HEK293 (cell line): ENCODE data around the gene EML6.

Experiments used
- CTCF ChIA-PET: fragments of 350-600 bp; formaldehyde crosslinking; extraction: SDS; loops from one replicate; lab custom pipeline; 2021; ENCODE audit warnings: antibody characterized with exemption; lab: Yijun Ruan, JAX
- POLR2A ChIA-PET: fragments of 300-600 bp; formaldehyde crosslinking; extraction: SDS; loops from one replicate; lab custom pipeline; 2020; ENCODE audit warnings: antibody characterized with exemption, inconsistent platforms; lab: Yijun Ruan, JAX
- H3K27ac ChIP-seq: fragments of 200-500 bp; sonication (Bioruptor generic); 2 replicates; pipeline ENCODE4 v1.5.1; 2014; ENCODE audit warnings: low read depth, low read length, control low read depth, inconsistent platforms; ENCODE audit errors: extremely low read depth
- H3K36me3 ChIP-seq, 2 experiments: fragments of 200-500 bp in 1 of 2; sonication (Bioruptor generic) in 1 of 2; 1 replicate in 1 of 2; 2 replicates in 1 of 2; pipeline ENCODE4 v1.5.1; 2014 to 2017; ENCODE audit warnings: inconsistent platforms in 2 of 2, low read length in 2 of 2; ENCODE audit not compliant: control insufficient read depth in 2 of 2, insufficient read depth in 1 of 2
- H3K4me1 ChIP-seq: fragments of 200-500 bp; sonication (Bioruptor generic); 2 replicates; pipeline ENCODE4 v1.5.1; 2014; ENCODE audit warnings: mild to moderate bottlenecking, low read length, inconsistent platforms; ENCODE audit not compliant: control insufficient read depth, insufficient read depth
- H3K4me3 ChIP-seq: 2 replicates; pipeline ENCODE4 v1.5.1; 2011; ENCODE audit warnings: low read depth, mild to moderate bottlenecking, control low read depth, low read length, moderate library complexity
- H3K9me3 ChIP-seq: fragments of 200-500 bp; sonication (Bioruptor generic); 2 replicates; pipeline ENCODE4 v1.5.1; 2014; ENCODE audit warnings: low read depth, low read length, inconsistent platforms; ENCODE audit not compliant: control insufficient read depth, insufficient read depth
- HOXD13 ChIP-seq: sonication (generic); formaldehyde crosslinking; IDR thresholded peaks from 2 replicates; pipeline ENCODE4 v1.8.0; 2022; ENCODE audit warnings: missing genetic modification reagents, borderline replicate concordance
- KLF7 ChIP-seq: fragments of 450-650 bp; formaldehyde crosslinking; IDR thresholded peaks from 2 replicates; pipeline ENCODE4 v1.5.1; 2016; ENCODE audit warnings: missing biosample characterization, missing genetic modification characterization, borderline replicate concordance
- PRDM1 ChIP-seq: fragments of 450-650 bp; formaldehyde crosslinking; IDR thresholded peaks from 2 replicates; pipeline ENCODE4; 2016; ENCODE audit warnings: missing biosample characterization, missing genetic modification characterization
- RBAK ChIP-seq: fragments of 450-650 bp; formaldehyde crosslinking; IDR thresholded peaks from 2 replicates; pipeline ENCODE4 v1.5.1; 2016; ENCODE audit warnings: missing biosample characterization, missing genetic modification characterization
- SCRT1 ChIP-seq: fragments of 450-650 bp; formaldehyde crosslinking; IDR thresholded peaks from 2 replicates; pipeline ENCODE4 v1.5.1; 2016; ENCODE audit warnings: missing biosample characterization, missing genetic modification characterization, borderline replicate concordance
- ZBTB11 ChIP-seq: fragments of 450-650 bp; formaldehyde crosslinking; conservative IDR thresholded peaks from 2 replicates; pipeline ENCODE4 v1.5.1; 2016; ENCODE audit warnings: low read depth, missing biosample characterization, missing genetic modification characterization
- ZBTB26 ChIP-seq: fragments of 450-650 bp; formaldehyde crosslinking; optimal IDR thresholded peaks from 2 replicates; pipeline ENCODE3; 2016; ENCODE audit warnings: missing biosample characterization, mild to moderate bottlenecking, missing genetic modification characterization
- ZFP3 ChIP-seq: fragments of 450-650 bp; formaldehyde crosslinking; IDR thresholded peaks from 2 replicates; pipeline ENCODE4 v1.5.1; 2016; ENCODE audit warnings: low read depth, missing biosample characterization, missing genetic modification characterization
- ZNF114 ChIP-seq: fragments of 450-650 bp; formaldehyde crosslinking; IDR thresholded peaks from 2 replicates; pipeline ENCODE4 v1.5.0; 2017; ENCODE audit warnings: missing biosample characterization, missing genetic modification characterization
- ZNF16 ChIP-seq: fragments of 450-650 bp; formaldehyde crosslinking; IDR thresholded peaks from 2 replicates; pipeline ENCODE4 v1.5.1; 2016; ENCODE audit warnings: low read depth, missing biosample characterization, missing genetic modification characterization
- ZNF211 ChIP-seq: fragments of 450-650 bp; formaldehyde crosslinking; IDR thresholded peaks from 2 replicates; pipeline ENCODE4 v1.5.1; 2016; ENCODE audit warnings: low read depth, missing biosample characterization, missing genetic modification characterization
- ZNF302 ChIP-seq: fragments of 450-650 bp; formaldehyde crosslinking; IDR thresholded peaks from 2 replicates; pipeline ENCODE4 v1.5.1; 2016; ENCODE audit warnings: missing biosample characterization, missing genetic modification characterization, low read depth
- ZNF366 ChIP-seq: fragments of 450-650 bp; formaldehyde crosslinking; conservative IDR thresholded peaks from 2 replicates; pipeline ENCODE4 v1.5.1; 2016; ENCODE audit warnings: missing biosample characterization, missing genetic modification characterization
- ZNF488 ChIP-seq: fragments of 450-650 bp; formaldehyde crosslinking; IDR thresholded peaks from 2 replicates; pipeline ENCODE4 v1.5.1; 2016; ENCODE audit warnings: missing biosample characterization, missing genetic modification characterization
- ZNF518A ChIP-seq: fragments of 450-650 bp; formaldehyde crosslinking; conservative IDR thresholded peaks from 2 replicates; pipeline ENCODE4 v1.5.1; 2016; ENCODE audit warnings: low read depth, missing biosample characterization, missing genetic modification characterization
- ZNF544 ChIP-seq: fragments of 450-650 bp; formaldehyde crosslinking; IDR thresholded peaks from 2 replicates; pipeline ENCODE4 v1.5.0; 2017; ENCODE audit warnings: missing biosample characterization, missing genetic modification characterization
- ZNF560 ChIP-seq: fragments of 450-650 bp; formaldehyde crosslinking; IDR thresholded peaks from 2 replicates; pipeline ENCODE4 v1.5.1; 2017; ENCODE audit warnings: missing biosample characterization, missing genetic modification characterization, borderline replicate concordance
- ZNF571 ChIP-seq: fragments of 450-650 bp; formaldehyde crosslinking; IDR thresholded peaks from 2 replicates; pipeline ENCODE4 v1.5.0; 2017; ENCODE audit warnings: missing biosample characterization, missing genetic modification characterization
- ZNF600 ChIP-seq: fragments of 450-650 bp; formaldehyde crosslinking; IDR thresholded peaks from 2 replicates; pipeline ENCODE4 v1.5.1; 2016; ENCODE audit warnings: missing biosample characterization, missing genetic modification characterization
- ZNF76 ChIP-seq: fragments of 450-650 bp; formaldehyde crosslinking; IDR thresholded peaks from 2 replicates; pipeline ENCODE4; 2016; ENCODE audit warnings: low read depth, missing biosample characterization, missing genetic modification characterization, borderline replicate concordance
- ZXDB ChIP-seq: fragments of 450-650 bp; formaldehyde crosslinking; IDR thresholded peaks from 2 replicates; pipeline ENCODE4 v1.5.1; 2016; ENCODE audit warnings: missing biosample characterization, missing genetic modification characterization

Gene EML6

GRCh38 chr2:54939446-54940118 lies 216.1 kb downstream of the EML6 start (continued):
- no peak for TF ChIP-seq ZNF518A (tag by site-specific recombination)

- CTCF ChIA-PET, result no interaction called here
- no peak overlapping the region for H3K27ac ChIP-seq
- no peaks in the 10 kb centered on the region for H3K4me1 ChIP-seq
- POLR2A ChIA-PET, result no interaction called here
- H3K9me3 ChIP-seq, result no peaks in the 10 kb centered on the region
- no peaks in the 10 kb centered on the region for H3K36me3 ChIP-seq
- TF ChIP-seq ZNF488 (no peak), ZNF302 (no peak), ZNF366 (no peak), ZNF114 (tag by site-specific recombination) (no peak), ZNF16 (tag by site-specific recombination) (no peak), PRDM1 (tag by site-specific recombination) (no peak), ZNF560 (tag by site-specific recombination) (no peak), ZNF571 (no peak), SCRT1 (tag by site-specific recombination) (no peak), ZFP3 (tag by site-specific recombination) (no peak), RBAK (tag by site-specific recombination) (no peak), ZBTB11 (tag by site-specific recombination) (no peak), ZXDB (no peak), KLF7 (tag by site-specific recombination) (no peak), ZNF211 (tag by site-specific recombination) (no peak), ZNF544 (no peak), ZNF76 (tag by site-specific recombination) (no peak), HOXD13 (CRISPR knock-in tag) (no peak), ZBTB26 (tag by site-specific recombination) (no peak), ZNF600 (tag by site-specific recombination) (no peak)
- H3K4me3 ChIP-seq, result no peak overlapping the region
These were observed 217.3 kb downstream of the EML6 start for GRCh38 chr2:54940723-54941122.
